Parathyroid adenoma (tissue), 2 donors: Measurements from ENCODE around the gene SCYL2.

Source experiments
- H2AFZ ChIP-seq: fragments of 300-600 bp; sonication (generic); one replicate; pipeline ENCODE4 v1.7.0; 2017; ENCODE audit warnings: antibody characterized with exemption, mild to moderate bottlenecking
- H3K27ac ChIP-seq: fragments of 300-600 bp; sonication (generic); one replicate; pipeline ENCODE4 v1.7.0; 2017
- H3K27me3 ChIP-seq: fragments of 300-600 bp; sonication (generic); one replicate; pipeline ENCODE4 v1.7.0; 2017; ENCODE audit warnings: low read length; ENCODE audit not compliant: control insufficient read depth, insufficient read depth
- H3K36me3 ChIP-seq: fragments of 300-600 bp; sonication (generic); one replicate; pipeline ENCODE4 v1.7.0; 2017; ENCODE audit warnings: low read length; ENCODE audit not compliant: control insufficient read depth, insufficient read depth
- H3K4me1 ChIP-seq: fragments of 300-600 bp; sonication (generic); one replicate; pipeline ENCODE4 v1.7.0; 2017; ENCODE audit warnings: control low read depth
- H3K4me2 ChIP-seq: fragments of 300-600 bp; sonication (generic); one replicate; pipeline ENCODE4 v1.7.0; 2017; ENCODE audit warnings: low read length
- H3K4me3 ChIP-seq: fragments of 300-600 bp; sonication (generic); one replicate; pipeline ENCODE4 v1.7.0; 2017; ENCODE audit warnings: low read depth, low read length
- H3K79me2 ChIP-seq: fragments of 300-600 bp; sonication (generic); one replicate; pipeline ENCODE4 v1.7.0; 2017; ENCODE audit warnings: control low read depth
- H3K9ac ChIP-seq: fragments of 300-600 bp; sonication (generic); one replicate; pipeline ENCODE4 v1.7.0; 2017; ENCODE audit warnings: mild to moderate bottlenecking
- H3K9me3 ChIP-seq: fragments of 300-600 bp; sonication (generic); one replicate; pipeline ENCODE4 v1.7.0; 2017; ENCODE audit warnings: low read length; ENCODE audit not compliant: control insufficient read depth
- CTCF ChIP-seq: fragments of 300-600 bp; sonication (generic); IDR thresholded peaks from one replicate; pipeline ENCODE4 v1.7.0; 2017; ENCODE audit warnings: antibody characterized with exemption, mild to moderate bottlenecking
- donor health status: primary hyperparathyroidism.

The SCYL2 gene

DNA sequence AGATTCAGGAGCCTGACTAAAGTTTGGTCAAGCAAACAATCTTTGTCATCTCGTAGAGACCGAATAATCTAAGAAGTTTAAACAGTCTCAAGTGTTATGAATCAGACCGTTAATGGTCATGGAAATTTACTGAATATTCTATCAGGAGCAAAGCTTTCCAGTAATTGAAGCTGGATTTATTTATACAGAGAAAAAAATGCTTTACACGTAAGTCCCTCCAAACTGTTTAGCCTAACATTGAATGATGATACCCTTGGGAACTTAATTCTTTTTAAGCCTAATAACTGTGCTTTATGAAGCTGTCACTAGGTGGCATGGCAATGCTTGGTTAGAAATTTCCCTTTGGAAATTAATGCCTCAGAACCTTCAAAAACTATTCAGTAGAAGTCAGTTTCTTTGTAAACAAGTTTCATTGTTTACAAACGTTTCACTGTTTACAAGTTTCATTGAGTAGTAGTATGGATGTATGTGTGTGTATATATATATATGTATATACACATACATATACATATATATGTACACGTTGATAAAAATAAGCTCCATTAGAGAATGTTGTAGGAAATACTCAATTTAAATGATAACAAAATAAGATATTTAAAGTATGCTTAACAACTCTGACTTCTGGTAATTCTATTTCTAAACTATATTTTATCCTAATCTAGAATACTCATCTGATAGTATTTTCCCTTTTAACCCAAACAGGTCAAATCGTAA lies 32.2 kb upstream of the SCYL2 start:
- Histone ChIP-seq H3K27me3 (no peaks in the 10 kb centered on the region), H3K4me2 (no peak overlapping the region), H3K27ac (no peak overlapping the region), H3K9me3 (no peaks in the 10 kb centered on the region), H3K4me1 (no peaks in the 10 kb centered on the region), H3K9ac (no peak overlapping the region), H3K4me3 (no peak overlapping the region), H2AFZ (no peak overlapping the region), H3K36me3 (no peaks in the 10 kb centered on the region), H3K79me2 (no peaks in the 10 kb centered on the region)
- peak; percentile 70 for TF ChIP-seq CTCF

DNA sequence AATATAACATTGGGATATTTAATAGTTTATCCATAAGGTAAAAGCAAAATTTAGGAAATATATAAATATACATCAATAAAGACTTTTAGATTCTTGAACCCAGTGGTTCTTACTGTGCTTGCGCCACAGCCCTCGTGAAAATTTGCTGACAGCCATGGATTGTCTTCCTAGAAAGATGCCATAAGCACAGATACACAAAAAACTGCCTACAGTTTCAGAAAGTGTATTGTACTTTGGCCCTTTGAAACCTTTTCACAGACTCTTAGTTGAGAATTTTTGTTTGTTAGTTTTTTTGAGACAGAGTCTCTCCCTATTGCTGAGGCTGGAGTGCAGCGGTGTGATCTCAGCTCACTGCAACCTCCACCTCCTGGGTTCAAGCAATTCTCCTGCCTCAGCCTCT lies 28.2 kb upstream of the SCYL2 start:
- no peak overlapping the region for H2AFZ ChIP-seq
- H3K27ac ChIP-seq, result no peak overlapping the region
- H3K9me3 ChIP-seq, result no peaks in the 10 kb centered on the region
- H3K79me2 ChIP-seq, result no peaks in the 10 kb centered on the region
- no peak for TF ChIP-seq CTCF
- no peak overlapping the region for H3K9ac ChIP-seq
- H3K36me3 ChIP-seq, result no peaks in the 10 kb centered on the region
- H3K4me3 ChIP-seq, result no peak overlapping the region
- H3K27me3 ChIP-seq, result no peaks in the 10 kb centered on the region
- H3K4me1 ChIP-seq, result no peaks in the 10 kb centered on the region
- no peak overlapping the region for H3K4me2 ChIP-seq

DNA sequence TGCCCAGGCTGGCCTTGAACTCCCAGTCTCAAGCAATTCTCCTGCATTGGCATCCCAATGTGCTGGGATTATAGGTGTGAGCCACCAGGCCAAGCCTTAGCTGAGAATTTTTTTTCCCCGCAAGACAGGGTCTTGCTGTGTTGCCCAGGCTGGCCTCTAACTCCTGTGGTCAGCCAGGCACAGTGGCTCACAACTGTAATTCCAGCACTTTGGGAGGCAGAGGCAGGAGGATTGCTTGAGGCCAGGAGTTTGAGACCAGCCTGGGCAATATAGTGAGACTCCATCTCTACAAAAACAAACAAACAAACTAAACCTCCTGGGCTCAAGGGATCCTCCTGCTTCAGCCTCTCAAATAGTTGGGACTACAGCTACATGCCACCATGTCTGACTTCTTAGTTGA lies 27.4 kb upstream of the SCYL2 start:
- no peak for TF ChIP-seq CTCF
- no peak overlapping the region for H3K4me2 ChIP-seq
- H3K9ac ChIP-seq, result no peak overlapping the region
- no peaks in the 10 kb centered on the region for H3K27me3 ChIP-seq
- H3K9me3 ChIP-seq, result no peaks in the 10 kb centered on the region
- no peak overlapping the region for H2AFZ ChIP-seq
- H3K4me3 ChIP-seq, result no peak overlapping the region
- no peaks in the 10 kb centered on the region for H3K4me1 ChIP-seq
- no peaks in the 10 kb centered on the region for H3K79me2 ChIP-seq
- H3K27ac ChIP-seq, result no peak overlapping the region
- H3K36me3 ChIP-seq, result no peaks in the 10 kb centered on the region

DNA sequence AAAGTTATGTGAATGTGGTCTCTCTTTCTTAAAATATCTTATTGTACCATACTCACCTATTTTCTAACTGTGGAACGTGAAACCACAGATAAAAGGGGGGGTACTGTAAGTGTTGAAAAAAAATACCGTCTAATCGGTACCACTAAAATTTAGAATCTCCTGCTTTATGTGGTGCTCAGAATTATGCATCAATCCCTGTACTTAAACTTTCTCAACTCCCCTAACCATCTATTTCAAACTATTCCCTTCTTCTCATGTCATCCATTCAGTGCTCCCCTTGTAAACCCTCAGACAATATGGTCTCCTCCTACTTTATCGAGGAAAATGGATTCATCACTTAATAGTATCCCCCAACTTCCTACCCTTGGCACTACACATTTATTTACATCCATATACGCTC lies 23.8 kb upstream of the SCYL2 start:
- no peak overlapping the region for H3K4me3 ChIP-seq
- no peaks in the 10 kb centered on the region for H3K27me3 ChIP-seq
- H3K9me3 ChIP-seq, result no peaks in the 10 kb centered on the region
- H3K9ac ChIP-seq, result no peak overlapping the region
- H3K27ac ChIP-seq, result no peak overlapping the region
- H3K79me2 ChIP-seq, result no peaks in the 10 kb centered on the region
- H3K4me2 ChIP-seq, result no peak overlapping the region
- no peak overlapping the region for H2AFZ ChIP-seq
- H3K4me1 ChIP-seq, result no peaks in the 10 kb centered on the region
- no peaks in the 10 kb centered on the region for H3K36me3 ChIP-seq
- TF ChIP-seq CTCF, result no peak

DNA sequence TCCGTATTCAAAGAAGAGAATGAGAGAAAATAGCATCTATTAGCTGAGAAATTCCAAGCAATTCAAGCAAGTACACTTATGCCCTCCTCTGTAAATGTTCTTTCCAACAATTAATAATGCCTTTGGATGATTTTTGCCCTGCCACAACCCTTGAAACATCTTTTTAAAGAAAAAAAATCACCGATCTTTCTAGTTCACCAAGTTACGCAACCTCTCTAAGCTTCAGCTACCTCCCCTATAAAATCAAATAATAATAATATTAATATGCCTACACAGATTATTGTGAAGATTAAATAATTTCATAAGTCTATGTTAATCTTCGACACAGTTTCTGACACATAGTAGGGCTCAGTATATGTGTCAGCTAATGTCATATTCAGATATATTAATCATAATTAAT lies 19.2 kb upstream of the SCYL2 start:
- TF ChIP-seq CTCF, result no peak
- Histone ChIP-seq H2AFZ (no peak overlapping the region), H3K4me3 (no peak overlapping the region), H3K4me1 (no peaks in the 10 kb centered on the region), H3K27ac (no peak overlapping the region), H3K4me2 (no peak overlapping the region), H3K27me3 (no peaks in the 10 kb centered on the region), H3K79me2 (no peaks in the 10 kb centered on the region), H3K36me3 (no peaks in the 10 kb centered on the region), H3K9ac (no peak overlapping the region), H3K9me3 (no peaks in the 10 kb centered on the region)
